GM23338 (cell line): ENCODE data around the gene SPEM3. TPM values are rescaled to one million over a fixed set of nuclear protein-coding genes. Genes with fewer than 3 reads are reported as not detected.
A peak's percentile ranks its signal among the peaks of the same experiment; 100 is the strongest.

ENCODE experiments used
- ATAC-seq: fragments of 200-7000 bp; cut with Tn5 transposase; 3 replicates; pipeline ENCODE4 v1.9.1; 2020
- DNase-seq: peaks from one replicate; pipeline ENCODE4 v3.0.0-alpha.2; 2015; ENCODE audit warnings: low spot score
- H2AFZ ChIP-seq: fragments of 200-600 bp; sonication (generic); 2 replicates; pipeline ENCODE4 v1.8.0; 2016; ENCODE audit warnings: antibody characterized with exemption, mild to moderate bottlenecking, moderate library complexity
- H3F3A ChIP-seq: fragments of 200-600 bp; sonication (generic); replicated peaks from 2 replicates; pipeline ENCODE4 v1.8.0; 2017; ENCODE audit warnings: antibody characterized with exemption, mixed run types, low read depth
- H3K27ac ChIP-seq: fragments of 200-600 bp; sonication (generic); 2 replicates; pipeline ENCODE4 v1.6.1; 2016; ENCODE audit warnings: low read depth
- H3K27me3 ChIP-seq: fragments of 200-600 bp; sonication (generic); 2 replicates; pipeline ENCODE4 v1.8.0; 2016; ENCODE audit warnings: mild to moderate bottlenecking, mixed run types, moderate library complexity; ENCODE audit not compliant: insufficient read depth
- H3K36me3 ChIP-seq: fragments of 200-600 bp; sonication (generic); 2 replicates; pipeline ENCODE4 v1.8.0; 2016; ENCODE audit warnings: mild to moderate bottlenecking; ENCODE audit not compliant: insufficient read depth
- H3K4me1 ChIP-seq: fragments of 200-600 bp; sonication (generic); 2 replicates; pipeline ENCODE4 v1.8.0; 2016; ENCODE audit warnings: mild to moderate bottlenecking, moderate library complexity; ENCODE audit not compliant: insufficient read depth
- H3K4me2 ChIP-seq: fragments of 200-600 bp; sonication (generic); 2 replicates; pipeline ENCODE4 v1.7.1; 2017; ENCODE audit warnings: mixed run types
- H3K4me3 ChIP-seq: fragments of 200-600 bp; sonication (generic); 2 replicates; pipeline ENCODE4 v1.6.1; 2016; ENCODE audit warnings: mixed run types
- H3K79me2 ChIP-seq: fragments of 200-600 bp; sonication (generic); replicated peaks from 2 replicates; pipeline ENCODE4 v1.8.0; 2017; ENCODE audit warnings: mild to moderate bottlenecking; ENCODE audit not compliant: insufficient read depth
- H3K9me2 ChIP-seq: fragments of 200-600 bp; sonication (generic); 2 replicates; pipeline ENCODE4 v1.8.0; 2017; ENCODE audit not compliant: insufficient read depth
- H4K20me1 ChIP-seq: fragments of 200-600 bp; sonication (generic); replicated peaks from 2 replicates; pipeline ENCODE4 v1.8.0; 2017; ENCODE audit warnings: mild to moderate bottlenecking; ENCODE audit not compliant: insufficient read depth
- H3K27ac Mint-ChIP-seq: 2 replicates; pipeline ENCODE4 v1.8.0; 2020; ENCODE audit warnings: inconsistent platforms, mild to moderate bottlenecking, moderate library complexity, mixed read lengths
- H3K27me3 Mint-ChIP-seq: 3 replicates; pipeline ENCODE4 v1.8.0; 2022; ENCODE audit warnings: low read depth, mild to moderate bottlenecking, moderate library complexity, mixed read lengths, inconsistent platforms; ENCODE audit not compliant: insufficient read depth, poor library complexity
- H3K36me3 Mint-ChIP-seq: 3 replicates; pipeline ENCODE4 v1.8.0; 2021; ENCODE audit warnings: low read depth, mild to moderate bottlenecking, inconsistent platforms, moderate library complexity, mixed read lengths
- H3K4me1 Mint-ChIP-seq: 3 replicates; pipeline ENCODE4 v1.8.0; 2020; ENCODE audit warnings: mild to moderate bottlenecking, inconsistent platforms, mixed read lengths
- H3K4me3 Mint-ChIP-seq: 3 replicates; pipeline ENCODE4 v1.8.0; 2021; ENCODE audit warnings: moderate library complexity, mild to moderate bottlenecking, inconsistent platforms, mixed read lengths
- H3K9me3 Mint-ChIP-seq: 3 replicates; pipeline ENCODE4 v1.8.0; 2020; ENCODE audit warnings: moderate library complexity, mild to moderate bottlenecking, inconsistent platforms, mixed read lengths
- CREB1 ChIP-seq: fragments of 250-450 bp; sonication (Bioruptor Pico); IDR thresholded peaks from 2 replicates; pipeline ENCODE4 v1.5.0; 2020; ENCODE audit warnings: low read depth, mild to moderate bottlenecking, moderate library complexity
- CTCF ChIP-seq, 2 experiments: fragments of 200-600 bp in 1 of 2; sonication (generic) in 1 of 2; conservative IDR thresholded peaks; 2 replicates each; pipeline versions ENCODE4 v1.5.1 to v1.6.1; 2016 to 2017; ENCODE audit warnings: antibody characterized with exemption in 2 of 2, low read depth in 2 of 2, mild to moderate bottlenecking in 2 of 2, moderate library complexity in 1 of 2
- ETS1 ChIP-seq: IDR thresholded peaks from 2 replicates; pipeline ENCODE4 v1.6.1; 2016; ENCODE audit warnings: antibody characterized with exemption
- EZH2 ChIP-seq: fragments of 200-600 bp; sonication (generic); IDR thresholded peaks from one replicate; pipeline ENCODE4 v1.8.0; 2017; ENCODE audit warnings: antibody characterized with exemption, mild to moderate bottlenecking, low read depth; ENCODE audit not compliant: unreplicated experiment
- EZH2phosphoT487 ChIP-seq: fragments of 200-600 bp; sonication (generic); IDR thresholded peaks from one replicate; pipeline ENCODE4 v1.8.1; 2018; ENCODE audit warnings: antibody characterized with exemption; ENCODE audit not compliant: unreplicated experiment
- JUNB ChIP-seq: IDR thresholded peaks from one replicate; pipeline ENCODE4 v1.6.1; 2016; ENCODE audit warnings: antibody characterized with exemption; ENCODE audit not compliant: unreplicated experiment
- NANOG ChIP-seq: IDR thresholded peaks from 2 replicates; pipeline ENCODE4 v1.6.1; 2016; ENCODE audit warnings: antibody characterized with exemption, borderline replicate concordance
- POLR2AphosphoS5 ChIP-seq: IDR thresholded peaks from 2 replicates; pipeline ENCODE4 v1.6.1; 2016; ENCODE audit warnings: antibody characterized with exemption, low read depth
- REST ChIP-seq: IDR thresholded peaks from one replicate; pipeline ENCODE4 v1.6.1; 2018; ENCODE audit warnings: antibody characterized with exemption; ENCODE audit not compliant: unreplicated experiment
- STAT1 ChIP-seq: IDR thresholded peaks from one replicate; pipeline ENCODE4 v1.6.1; 2016; ENCODE audit warnings: antibody characterized with exemption; ENCODE audit not compliant: unreplicated experiment
- ZNF114 ChIP-seq: fragments of 250-450 bp; sonication (Bioruptor Pico); IDR thresholded peaks from 2 replicates; pipeline ENCODE4 v1.5.0; 2020; ENCODE audit warnings: mild to moderate bottlenecking, moderate library complexity
- ZNF331 ChIP-seq: fragments of 250-450 bp; sonication (Bioruptor Pico); IDR thresholded peaks from 2 replicates; pipeline ENCODE4 v1.5.0; 2020; ENCODE audit warnings: low read depth, mild to moderate bottlenecking, moderate library complexity
- ZNF462 ChIP-seq: fragments of 250-450 bp; sonication (Bioruptor Pico); IDR thresholded peaks from 2 replicates; pipeline ENCODE4 v1.5.0; 2020; ENCODE audit warnings: mild to moderate bottlenecking, moderate library complexity
- polyA plus RNA-seq: library from polyadenylated mRNA; unstranded; fragments of >200 nt; fragmentation: Nextera tagmentation; extraction: Ambion mirVana; gene quantifications from 2 replicates; pipeline ENCODE4 v1.2.1, GENCODE V29; 2016
- total RNA-seq: library from RNA; depleted of rRNA; stranded (reverse); fragments of >200 nt; shearing (Covaris generic); gene quantifications from 2 replicates; pipeline ENCODE4 v1.2.3, GENCODE V29; 2014

SPEM3 gene
- total and polyA plus RNA-seq, 2 experiments from 2014 or later, result not detected

GRCh38 chr17:7407485-7408251 lies 21.0 kb upstream of the SPEM3 start, which contains the start of gene NLGN2:
NLGN2 (plus strand) TSS chr17:7407845; CDS start chr17:7408256, 411 bp downstream.
- peaks cover 27% of the 10 kb centered on the region for H3K4me1 ChIP-seq
- no peaks in the 10 kb centered on the region for H3K9me2 ChIP-seq
- no peaks in the 10 kb centered on the region; the same call in 1 of the 2 replicates for H3K36me3 ChIP-seq
- peaks cover 13% of the 10 kb centered on the region for H3K79me2 ChIP-seq
- no peak within 1 kb of the TSS for H3K27ac ChIP-seq
- H3K27ac Mint-ChIP-seq, result no peak within 1 kb of the TSS
- peak within 1 kb of the TSS; percentile 81 for H3K4me2 ChIP-seq
- no peaks in the 10 kb centered on the region for H3K9me3 Mint-ChIP-seq
- H3K27me3 Mint-ChIP-seq, result peaks cover 18% of the 10 kb centered on the region
- H3F3A ChIP-seq, result peaks cover 18% of the 10 kb centered on the region
- H3K27me3 ChIP-seq, result no peaks in the 10 kb centered on the region
- ATAC-seq, result no peak
- peak within 1 kb of the TSS; percentile 93 for H3K4me3 Mint-ChIP-seq
- 0 out of 2 replicates have a peak within 1 kb of the TSS, but pooled peaks have one; percentile 32 for H2AFZ ChIP-seq
- DNase-seq, result peak; percentile 50
- peaks cover 4% of the 10 kb centered on the region for H4K20me1 ChIP-seq
- TF ChIP-seq CTCF (conservative IDR thresholded peaks at IDR 0.05; ENCODE audit: low read depth in 2 of 2) (no peak), ETS1 (no peak), ZNF462 (CRISPR knock-in tag) (no peak), STAT1 (no peak), JUNB (no peak), EZH2phosphoT487 (no peak), EZH2 (no peak), POLR2AphosphoS5 (no peak), REST (no peak), ZNF114 (CRISPR knock-in tag) (no peak), ZNF331 (CRISPR knock-in tag) (no peak), CREB1 (CRISPR knock-in tag) (no peak), NANOG (no peak)
- H3K36me3 Mint-ChIP-seq, result peaks cover 21% of the 10 kb centered on the region
- peaks cover 36% of the 10 kb centered on the region for H3K4me1 Mint-ChIP-seq
- H3K4me3 ChIP-seq, result peak within 1 kb of the TSS; percentile 57
